Astrocyte (in vitro differentiated cells and primary cell): Measurements from ENCODE around the gene TMCO1.

ENCODE experiments used
- CTCF ChIP-seq: IDR thresholded peaks from 2 replicates; pipeline ENCODE4 v1.5.1; 2011; ENCODE audit warnings: low read depth, mild to moderate bottlenecking, inconsistent platforms, low read length, moderate library complexity; ENCODE audit not compliant: insufficient read depth
- EZH2 ChIP-seq: IDR thresholded peaks from 2 replicates; pipeline ENCODE4 v1.6.1; 2012; ENCODE audit warnings: mild to moderate bottlenecking, low read length, inconsistent platforms; ENCODE audit not compliant: insufficient read depth

DNA sequence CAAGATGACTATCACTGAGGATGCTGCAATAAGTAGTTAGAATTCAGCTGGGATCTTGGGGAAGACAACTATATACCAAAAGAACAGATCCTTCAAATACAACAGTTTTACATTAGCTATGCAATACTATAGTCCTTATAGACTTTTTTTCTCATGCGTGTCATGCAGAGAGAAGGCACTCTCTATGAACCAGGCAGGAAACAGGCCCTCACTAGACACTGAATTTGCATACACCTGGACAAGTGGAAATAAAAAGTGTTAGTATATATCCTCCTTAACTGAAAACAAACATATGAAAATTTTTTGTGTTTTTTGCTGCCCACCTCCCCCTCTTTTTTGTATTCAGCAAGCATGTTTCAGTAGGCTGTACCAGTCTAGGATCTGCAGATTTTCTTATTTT, 29.9 kb downstream of the TMCO1 start:
- TF ChIP-seq CTCF = no peak
- TF ChIP-seq EZH2 = no peak
